ENCODE measurements around the gene HSP90AB1.

Gene HSP90AB1

GRCh38 chr6:44273617-44274016, 26.7 kb downstream of the HSP90AB1 start:
- no peaks in the 10 kb centered on the region for H3K9me3 Mint-ChIP-seq
- DNase-seq (ENCODE audit: low spot score in 2 of 2) (no peak), ATAC-seq (no peak)
- H3K36me3 Mint-ChIP-seq = no peaks in the 10 kb centered on the region
- H3K27ac Mint-ChIP-seq = no peak overlapping the region
- H3K4me3 Mint-ChIP-seq = no peak overlapping the region
- H3K4me1 Mint-ChIP-seq = peaks cover 18% of the 10 kb centered on the region

GRCh38 chr6:44275271-44275748, 28.4 kb downstream of the HSP90AB1 start:
- no peaks in the 10 kb centered on the region for H3K36me3 Mint-ChIP-seq
- no peak for ATAC-seq

DNA sequence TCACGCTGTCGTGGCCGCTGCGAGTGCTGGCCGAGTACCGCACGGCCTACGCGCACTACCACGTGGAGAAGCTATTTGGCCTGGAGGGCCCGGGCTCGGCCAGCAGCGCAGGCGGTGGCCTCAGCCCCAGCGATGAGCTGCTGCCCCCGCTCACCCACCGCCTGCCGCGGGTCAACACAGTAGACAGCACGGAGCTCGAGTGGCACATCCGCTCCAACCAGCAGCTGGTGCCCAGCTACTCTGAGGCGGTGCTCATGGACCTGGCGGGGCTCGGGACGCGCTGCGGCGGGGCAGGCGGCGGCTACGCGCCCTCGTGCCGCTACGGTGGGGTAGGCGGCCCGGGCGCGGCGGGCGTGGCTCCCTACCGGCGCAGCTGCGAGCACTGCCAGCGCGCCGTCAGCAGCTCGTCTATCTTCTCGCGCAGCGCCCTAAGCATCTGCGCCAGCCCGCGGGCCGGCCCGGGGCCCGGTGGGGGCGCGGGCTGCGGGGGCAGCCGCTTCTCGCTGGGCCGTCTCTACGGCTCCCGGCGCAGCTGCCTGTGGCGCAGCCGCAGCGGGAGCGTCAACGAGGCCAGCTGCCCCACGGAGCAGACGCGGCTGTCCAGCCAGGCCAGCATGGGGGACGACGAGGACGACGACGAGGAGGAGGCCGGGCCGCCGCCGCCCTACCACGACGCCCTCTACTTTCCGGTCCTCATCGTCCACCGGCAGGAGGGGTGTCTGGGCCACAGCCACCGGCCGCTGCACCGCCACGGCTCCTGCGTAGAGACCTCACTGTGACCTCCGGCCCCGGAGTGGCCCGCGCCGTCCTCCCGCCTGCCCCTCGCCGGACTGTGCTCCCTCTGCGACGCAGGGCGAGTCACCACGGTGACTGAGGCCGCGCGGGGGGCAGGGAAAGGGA, 29.1 kb downstream of the HSP90AB1 start:
- Mint-ChIP-seq H3K4me3 (no peak overlapping the region), H3K36me3 (no peaks in the 10 kb centered on the region), H3K9me3 (no peaks in the 10 kb centered on the region), H3K4me1 (peaks cover 10% of the 10 kb centered on the region), H3K27ac (no peak overlapping the region)
- ATAC-seq (peak; percentile 58), DNase-seq (ENCODE audit: low spot score in 2 of 2) (no peak)

More at GRCh38 chr6:44275271-44275748, 28.4 kb downstream of the HSP90AB1 start:
- DNase-seq (ENCODE audit: low spot score in 2 of 2) = no peak
- Mint-ChIP-seq H3K4me1 (peaks cover 11% of the 10 kb centered on the region), H3K4me3 (peak overlapping the region; percentile 0), H3K27ac (no peak overlapping the region), H3K9me3 (no peaks in the 10 kb centered on the region)

DNA sequence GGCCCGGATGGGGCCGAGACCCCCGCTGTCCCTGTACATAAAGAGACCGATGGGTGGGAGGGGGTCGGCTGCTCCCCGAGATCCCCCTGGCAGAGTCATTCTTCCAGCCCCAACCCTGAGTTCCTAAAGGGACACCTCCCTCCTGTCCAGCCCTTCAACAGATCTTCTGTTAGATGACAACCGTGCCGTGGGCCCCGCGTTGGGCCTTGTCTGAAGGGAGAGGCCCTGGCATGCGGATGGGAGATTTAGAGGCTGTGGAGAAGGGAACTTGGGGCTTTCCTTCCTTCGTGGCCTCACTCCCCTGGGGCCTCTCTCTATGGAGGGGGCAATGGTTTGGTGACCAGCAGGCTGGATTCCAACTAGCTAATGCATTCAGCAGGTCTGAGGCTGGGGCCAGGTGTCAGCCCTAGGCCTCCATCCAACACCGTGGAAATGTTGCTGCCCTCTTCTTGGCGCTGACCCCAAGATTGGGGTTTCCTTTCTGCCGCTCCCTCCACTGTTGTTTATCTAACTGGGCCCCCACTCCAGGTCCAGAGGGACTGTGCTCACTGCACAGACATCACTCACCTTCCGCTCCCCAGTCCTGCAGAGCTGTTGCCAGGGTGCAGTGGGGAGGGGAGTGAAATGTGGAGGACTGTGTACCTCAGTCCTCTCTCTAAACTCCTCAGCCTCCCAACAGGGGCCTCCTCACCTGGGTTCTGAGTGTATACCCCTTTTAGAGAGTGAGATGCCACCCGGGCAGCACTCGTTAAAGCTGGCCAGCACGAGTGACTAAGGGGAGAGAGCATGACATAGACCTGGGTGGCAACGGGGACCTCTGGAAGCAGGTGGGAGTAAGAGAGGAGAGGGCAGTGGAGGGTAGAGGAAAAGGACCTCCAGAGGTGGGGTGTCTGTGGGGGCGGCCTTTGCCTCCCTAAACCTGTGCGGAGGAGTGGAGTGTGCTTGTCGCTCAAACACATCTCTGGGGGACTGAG, 30.1 kb downstream of the HSP90AB1 start:
- Mint-ChIP-seq H3K27ac (no peak overlapping the region), H3K9me3 (no peaks in the 10 kb centered on the region), H3K36me3 (no peaks in the 10 kb centered on the region), H3K4me3 (peak overlapping the region; percentile 17), H3K4me1 (peaks cover 6% of the 10 kb centered on the region)
- DNase-seq (ENCODE audit: low spot score in 2 of 2) (no peak), ATAC-seq (no peak)

- H3K4me1 Mint-ChIP-seq = peaks cover 6% of the 10 kb centered on the region
- no peak overlapping the region for H3K4me3 Mint-ChIP-seq
- H3K9me3 Mint-ChIP-seq = no peaks in the 10 kb centered on the region
- H3K36me3 Mint-ChIP-seq = no peaks in the 10 kb centered on the region
- no peak for ATAC-seq
- DNase-seq (ENCODE audit: low spot score in 2 of 2) = no peak
- H3K27ac Mint-ChIP-seq = no peak overlapping the region
Measured at GRCh38 chr6:44277763-44278162, 30.9 kb downstream of the HSP90AB1 start.

GRCh38 chr6:44278315-44278714, 31.4 kb downstream of the HSP90AB1 start:
- no peak for ATAC-seq
- no peak for DNase-seq (ENCODE audit: low spot score in 2 of 2)
- no peak overlapping the region for H3K27ac Mint-ChIP-seq
- no peak overlapping the region for H3K4me3 Mint-ChIP-seq
- no peaks in the 10 kb centered on the region for H3K9me3 Mint-ChIP-seq
- no peaks in the 10 kb centered on the region for H3K36me3 Mint-ChIP-seq
- H3K4me1 Mint-ChIP-seq = peaks cover 6% of the 10 kb centered on the region

DNA sequence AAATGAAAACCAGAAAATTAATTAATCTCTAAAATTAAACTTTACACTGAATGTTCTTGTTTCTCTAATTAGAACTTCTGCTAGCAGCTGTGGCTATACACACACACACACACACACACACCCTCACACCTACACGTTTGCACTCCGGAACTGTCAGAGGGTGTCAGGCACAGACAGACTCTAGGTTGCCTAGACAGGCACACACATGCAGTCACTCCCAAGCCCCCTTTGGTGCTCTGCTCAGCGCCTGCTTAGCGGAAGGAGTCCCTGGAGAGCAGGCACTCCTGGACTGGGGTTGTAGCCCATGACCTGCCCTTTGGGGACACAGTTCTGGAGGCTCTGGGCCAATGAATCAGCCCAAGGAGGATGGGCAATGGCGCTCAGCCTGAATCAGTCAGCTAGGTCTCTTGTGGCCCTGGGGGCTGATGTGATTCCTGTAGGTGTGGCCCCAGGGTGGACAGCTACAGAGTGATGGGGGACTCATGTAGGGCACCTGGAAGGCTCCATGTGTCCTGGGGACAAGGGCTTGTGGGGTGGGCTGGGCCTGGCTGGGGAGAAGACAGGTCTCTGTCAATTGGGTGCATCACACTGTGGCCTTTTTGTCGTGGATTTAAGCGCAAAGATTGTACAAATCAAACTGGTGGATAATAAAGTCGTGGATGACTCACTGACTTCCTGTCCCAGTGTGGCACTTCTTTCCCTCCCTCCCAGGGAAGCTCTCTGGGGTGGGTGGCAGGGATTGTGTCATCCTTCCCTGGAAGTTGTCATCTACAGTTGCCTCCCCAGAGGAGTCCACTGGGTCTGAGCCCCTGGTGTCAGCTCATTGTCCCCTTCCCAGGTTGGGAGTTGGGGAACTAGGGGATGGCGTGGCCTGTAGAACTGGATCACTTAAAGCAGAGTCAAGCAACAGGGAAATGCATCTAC, 32.1 kb downstream of the HSP90AB1 start:
- Mint-ChIP-seq H3K9me3 (no peaks in the 10 kb centered on the region), H3K36me3 (no peaks in the 10 kb centered on the region), H3K4me3 (no peak overlapping the region), H3K27ac (no peak overlapping the region), H3K4me1 (peaks cover 6% of the 10 kb centered on the region)
- DNase-seq (ENCODE audit: low spot score in 2 of 2) (no peak), ATAC-seq (no peak)

- ATAC-seq = no peak
Measured at GRCh38 chr6:44284121-44284520, 37.2 kb downstream of the HSP90AB1 start.

DNA sequence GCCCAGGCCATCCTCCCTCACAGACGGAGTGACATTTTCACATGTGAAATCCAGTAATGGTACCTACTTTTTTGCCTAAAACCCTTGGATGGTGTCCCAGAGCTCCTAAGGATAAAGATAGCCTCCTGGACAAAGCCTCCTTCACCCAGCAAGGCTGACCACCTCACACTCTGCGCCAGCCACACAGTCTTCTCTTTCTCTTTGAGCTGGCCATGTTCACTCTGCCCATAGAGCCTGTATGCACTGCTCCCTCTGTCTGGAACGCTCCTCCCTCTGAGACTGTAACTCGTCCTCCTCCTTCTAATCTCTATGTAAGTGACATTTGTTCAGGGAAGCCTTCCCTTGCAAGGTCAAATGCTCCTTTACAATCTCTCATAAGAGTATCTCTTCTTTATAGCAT, 38.0 kb downstream of the HSP90AB1 start:
- H3K36me3 Mint-ChIP-seq = peaks cover 4% of the 10 kb centered on the region
- ATAC-seq = no peak
- no peak for DNase-seq (ENCODE audit: low spot score in 2 of 2)
- no peaks in the 10 kb centered on the region for H3K9me3 Mint-ChIP-seq
- no peaks in the 10 kb centered on the region for H3K4me1 Mint-ChIP-seq
- no peak overlapping the region for H3K4me3 Mint-ChIP-seq
- no peak overlapping the region for H3K27ac Mint-ChIP-seq

More at GRCh38 chr6:44284121-44284520, 37.2 kb downstream of the HSP90AB1 start:
- Mint-ChIP-seq H3K36me3 (no peaks in the 10 kb centered on the region), H3K4me3 (no peak overlapping the region), H3K9me3 (no peaks in the 10 kb centered on the region), H3K4me1 (peaks cover 4% of the 10 kb centered on the region), H3K27ac (no peak overlapping the region)
- no peak for DNase-seq (ENCODE audit: low spot score in 2 of 2)

GRCh38 chr6:44285552-44286284, 38.8 kb downstream of the HSP90AB1 start:
- no peak for DNase-seq (ENCODE audit: low spot score in 2 of 2)
- no peak for ATAC-seq
- no peaks in the 10 kb centered on the region for H3K4me1 Mint-ChIP-seq
- no peak overlapping the region for H3K27ac Mint-ChIP-seq
- H3K9me3 Mint-ChIP-seq = no peaks in the 10 kb centered on the region
- peaks cover 5% of the 10 kb centered on the region for H3K36me3 Mint-ChIP-seq
- H3K4me3 Mint-ChIP-seq = no peak overlapping the region

- no peak overlapping the region for H3K4me3 Mint-ChIP-seq
- no peaks in the 10 kb centered on the region for H3K9me3 Mint-ChIP-seq
- no peaks in the 10 kb centered on the region for H3K4me1 Mint-ChIP-seq
- ATAC-seq (no peak), DNase-seq (ENCODE audit: low spot score in 2 of 2) (no peak)
- peaks cover 5% of the 10 kb centered on the region for H3K36me3 Mint-ChIP-seq
- H3K27ac Mint-ChIP-seq = no peak overlapping the region
Measured at GRCh38 chr6:44286285-44286565, 39.3 kb downstream of the HSP90AB1 start.

DNA sequence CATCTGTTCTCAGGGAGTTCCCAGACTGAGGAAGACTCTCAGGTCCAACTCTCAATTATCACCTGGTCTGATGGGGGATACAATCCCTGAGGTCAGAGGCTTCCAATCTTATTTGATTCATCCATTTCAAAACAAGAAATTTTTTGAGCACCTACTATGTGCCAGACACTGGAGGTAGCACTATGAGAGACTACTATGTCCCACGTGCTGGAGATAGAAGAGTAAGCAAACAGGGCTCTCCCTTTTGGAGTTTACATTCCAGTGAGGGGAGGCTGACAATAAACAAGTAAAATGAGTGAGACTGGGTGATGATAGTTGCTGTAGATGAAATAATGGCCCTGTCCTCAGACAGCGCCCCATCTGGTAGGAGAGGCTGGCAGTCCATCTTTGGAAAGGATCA, 39.8 kb downstream of the HSP90AB1 start:
- DNase-seq (ENCODE audit: low spot score in 2 of 2) (no peak), ATAC-seq (no peak)
- H3K36me3 Mint-ChIP-seq = peaks cover 5% of the 10 kb centered on the region
- no peak overlapping the region for H3K27ac Mint-ChIP-seq
- no peaks in the 10 kb centered on the region for H3K9me3 Mint-ChIP-seq
- no peak overlapping the region for H3K4me3 Mint-ChIP-seq
- no peaks in the 10 kb centered on the region for H3K4me1 Mint-ChIP-seq

- no peak overlapping the region for H3K4me3 Mint-ChIP-seq
- ATAC-seq (no peak), DNase-seq (ENCODE audit: low spot score in 2 of 2) (no peak)
- H3K4me1 Mint-ChIP-seq = no peaks in the 10 kb centered on the region
- H3K9me3 Mint-ChIP-seq = no peaks in the 10 kb centered on the region
- H3K36me3 Mint-ChIP-seq = peaks cover 5% of the 10 kb centered on the region
- H3K27ac Mint-ChIP-seq = no peak overlapping the region
Measured at GRCh38 chr6:44289726-44290260, 42.9 kb downstream of the HSP90AB1 start.

DNA sequence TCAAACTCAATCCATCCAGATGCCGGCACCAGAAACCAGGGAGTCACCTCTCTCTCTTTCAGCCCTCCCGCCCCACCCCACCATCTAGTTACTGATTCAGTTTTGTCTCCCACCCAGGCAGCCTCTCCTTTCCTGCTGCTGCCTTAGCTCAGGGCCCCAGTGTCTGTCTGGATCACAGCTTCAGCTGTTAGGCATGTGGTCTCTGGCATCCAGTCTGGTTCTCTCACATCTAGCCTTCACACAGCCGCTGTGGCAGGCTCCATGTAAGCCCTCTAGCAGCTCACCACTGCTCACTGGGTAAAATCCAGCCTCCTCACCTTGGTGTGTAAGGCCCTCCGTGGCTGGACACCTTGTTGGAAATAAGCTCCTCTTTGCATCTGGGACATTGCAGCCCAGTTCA, 44.9 kb downstream of the HSP90AB1 start:
- ATAC-seq (no peak), DNase-seq (ENCODE audit: low spot score in 2 of 2) (no peak)
- no peak overlapping the region for H3K27ac Mint-ChIP-seq
- no peak overlapping the region for H3K4me3 Mint-ChIP-seq
- peaks cover 5% of the 10 kb centered on the region for H3K36me3 Mint-ChIP-seq
- H3K9me3 Mint-ChIP-seq = no peaks in the 10 kb centered on the region
- H3K4me1 Mint-ChIP-seq = peaks cover 6% of the 10 kb centered on the region
